ENCODE results near the gene CNPY1. TPM values are rescaled to one million over a fixed set of nuclear protein-coding genes. Genes with fewer than 3 reads are reported as not detected.

Gene CNPY1
- total and polyA plus RNA-seq, 2 donors (not counting 1 experiment from before 2014, with no cell fraction given), result not detected

- H2AFZ ChIP-seq (ENCODE audit: low read length), result no peak overlapping the region
- TF ChIP-seq, protein P1, sequence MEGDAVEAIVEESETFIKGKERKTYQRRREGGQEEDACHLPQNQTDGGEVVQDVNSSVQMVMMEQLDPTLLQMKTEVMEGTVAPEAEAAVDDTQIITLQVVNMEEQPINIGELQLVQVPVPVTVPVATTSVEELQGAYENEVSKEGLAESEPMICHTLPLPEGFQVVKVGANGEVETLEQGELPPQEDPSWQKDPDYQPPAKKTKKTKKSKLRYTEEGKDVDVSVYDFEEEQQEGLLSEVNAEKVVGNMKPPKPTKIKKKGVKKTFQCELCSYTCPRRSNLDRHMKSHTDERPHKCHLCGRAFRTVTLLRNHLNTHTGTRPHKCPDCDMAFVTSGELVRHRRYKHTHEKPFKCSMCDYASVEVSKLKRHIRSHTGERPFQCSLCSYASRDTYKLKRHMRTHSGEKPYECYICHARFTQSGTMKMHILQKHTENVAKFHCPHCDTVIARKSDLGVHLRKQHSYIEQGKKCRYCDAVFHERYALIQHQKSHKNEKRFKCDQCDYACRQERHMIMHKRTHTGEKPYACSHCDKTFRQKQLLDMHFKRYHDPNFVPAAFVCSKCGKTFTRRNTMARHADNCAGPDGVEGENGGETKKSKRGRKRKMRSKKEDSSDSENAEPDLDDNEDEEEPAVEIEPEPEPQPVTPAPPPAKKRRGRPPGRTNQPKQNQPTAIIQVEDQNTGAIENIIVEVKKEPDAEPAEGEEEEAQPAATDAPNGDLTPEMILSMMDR (conservative IDR thresholded peaks at IDR 0.05 in 1 of 2, IDR thresholded peaks at IDR 0.05 in 1 of 2; ENCODE audit: low read depth in 1 of 2, low read length in 2 of 2), result no peak
- no peak for TF ChIP-seq EZH2 (IDR thresholded peaks at IDR 0.05; ENCODE audit: low read length, missing control alignments)
- H3K27me3 ChIP-seq (ENCODE audit: control insufficient read depth, insufficient read depth, low read length), result no peaks in the 10 kb centered on the region
- no peaks in the 10 kb centered on the region for H3K4me1 ChIP-seq (ENCODE audit: control insufficient read depth, extremely low read depth, insufficient read depth, low read length)
- H3K9me3 ChIP-seq (ENCODE audit: control insufficient read depth, insufficient read depth, low read depth, low read length), result no peaks in the 10 kb centered on the region
- H4K20me1 ChIP-seq (ENCODE audit: control insufficient read depth, extremely low read depth, insufficient read depth, low read length), result no peaks in the 10 kb centered on the region
- H3K9ac ChIP-seq (ENCODE audit: insufficient read depth, low read length), result no peak overlapping the region
- no peak for DNase-seq (ENCODE audit: low read depth in 2 of 2)
- H3K36me3 ChIP-seq (ENCODE audit: control insufficient read depth, insufficient read depth, low read length), result no peaks in the 10 kb centered on the region
- H3K4me3 ChIP-seq (replicated peaks in 1 of 4; ENCODE audit: control extremely low read depth in 1 of 4, insufficient read depth in 1 of 4, low read depth in 3 of 4, low read length in 4 of 4), result no peak overlapping the region
- H3K27ac ChIP-seq (ENCODE audit: insufficient read depth, low read length), result no peak overlapping the region
- no peaks in the 10 kb centered on the region for H3K79me2 ChIP-seq (ENCODE audit: control insufficient read depth, insufficient read depth, low read length)
- H3K4me2 ChIP-seq (ENCODE audit: extremely low read depth, insufficient read depth, low read length), result no peak overlapping the region
Measured at GRCh38 chr7:155497149-155497901, 49.0 kb downstream of the CNPY1 start.

DNA sequence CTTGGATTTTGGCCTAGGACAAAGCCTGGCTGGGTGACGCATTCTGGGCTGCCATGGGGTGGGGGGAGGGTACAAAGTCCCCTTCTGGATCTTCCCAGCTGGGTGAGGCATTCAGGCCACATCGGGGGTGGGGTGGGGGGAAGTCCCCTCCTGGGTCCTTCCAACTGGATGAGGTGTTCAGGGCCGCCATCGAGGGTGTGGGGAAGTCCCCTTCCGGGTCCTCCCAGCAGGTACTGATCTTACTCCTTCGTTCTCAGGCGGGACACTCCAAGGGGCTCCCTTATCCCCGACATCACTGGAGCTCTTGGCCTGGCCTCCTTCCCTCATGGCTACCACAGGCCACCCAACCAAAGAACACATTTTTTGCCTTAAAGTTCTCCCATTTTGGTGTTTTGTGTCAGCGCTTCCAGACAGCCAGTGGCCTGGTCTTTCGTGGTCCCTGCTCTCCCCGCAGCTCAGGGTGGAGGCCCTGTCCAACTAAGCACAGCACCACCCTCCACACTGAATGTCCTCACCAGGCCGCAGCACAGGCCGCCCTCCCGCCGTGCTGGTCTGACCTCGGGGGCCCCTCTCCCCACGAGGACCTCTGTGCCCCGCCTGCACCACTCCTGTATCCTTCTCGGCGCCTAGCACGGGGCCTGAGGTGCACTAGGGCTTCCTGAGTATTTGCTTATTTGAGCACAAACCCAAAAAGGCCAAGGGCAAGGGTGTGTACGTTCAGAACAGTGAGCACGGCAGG is 49.9 kb downstream of the CNPY1 start:
- no peak for TF ChIP-seq EZH2 (IDR thresholded peaks at IDR 0.05; ENCODE audit: low read length, missing control alignments)
- TF ChIP-seq, protein P1 (conservative IDR thresholded peaks at IDR 0.05 in 1 of 2, IDR thresholded peaks at IDR 0.05 in 1 of 2; ENCODE audit: low read depth in 1 of 2, low read length in 2 of 2), result no peak
- Histone ChIP-seq H3K9ac (ENCODE audit: insufficient read depth, low read length) (no peak overlapping the region), H3K79me2 (ENCODE audit: control insufficient read depth, insufficient read depth, low read length) (no peaks in the 10 kb centered on the region), H3K4me1 (ENCODE audit: control insufficient read depth, extremely low read depth, insufficient read depth, low read length) (no peaks in the 10 kb centered on the region), H4K20me1 (ENCODE audit: control insufficient read depth, extremely low read depth, insufficient read depth, low read length) (no peaks in the 10 kb centered on the region), H3K27me3 (ENCODE audit: control insufficient read depth, insufficient read depth, low read length) (no peaks in the 10 kb centered on the region), H3K36me3 (ENCODE audit: control insufficient read depth, insufficient read depth, low read length) (no peaks in the 10 kb centered on the region), H3K4me3 (replicated peaks in 1 of 4; ENCODE audit: control extremely low read depth in 1 of 4, insufficient read depth in 1 of 4, low read depth in 3 of 4, low read length in 4 of 4) (no peak overlapping the region), H3K9me3 (ENCODE audit: control insufficient read depth, insufficient read depth, low read depth, low read length) (no peaks in the 10 kb centered on the region), H3K4me2 (ENCODE audit: extremely low read depth, insufficient read depth, low read length) (no peak overlapping the region), H2AFZ (ENCODE audit: low read length) (no peak overlapping the region), H3K27ac (ENCODE audit: insufficient read depth, low read length) (no peak overlapping the region)
- DNase-seq (ENCODE audit: low read depth in 2 of 2), result no peak

GRCh38 chr7:155495440-155496248 is 50.7 kb downstream of the CNPY1 start:
- Histone ChIP-seq H3K9ac (ENCODE audit: insufficient read depth, low read length) (no peak overlapping the region), H3K4me1 (ENCODE audit: control insufficient read depth, extremely low read depth, insufficient read depth, low read length) (no peaks in the 10 kb centered on the region)

More at GRCh38 chr7:155495440-155496248, 50.7 kb downstream of the CNPY1 start:
- H3K9me3 ChIP-seq (ENCODE audit: control insufficient read depth, insufficient read depth, low read depth, low read length), result no peaks in the 10 kb centered on the region
- no peaks in the 10 kb centered on the region for H3K79me2 ChIP-seq (ENCODE audit: control insufficient read depth, insufficient read depth, low read length)
- H3K36me3 ChIP-seq (ENCODE audit: control insufficient read depth, insufficient read depth, low read length), result no peaks in the 10 kb centered on the region
- H3K4me2 ChIP-seq (ENCODE audit: extremely low read depth, insufficient read depth, low read length), result no peak overlapping the region
- H2AFZ ChIP-seq (ENCODE audit: low read length), result no peak overlapping the region
- H3K4me3 ChIP-seq (replicated peaks in 1 of 4; ENCODE audit: control extremely low read depth in 1 of 4, insufficient read depth in 1 of 4, low read depth in 3 of 4, low read length in 4 of 4), result no peak overlapping the region
- DNase-seq (ENCODE audit: low read depth in 2 of 2), result no peak
- TF ChIP-seq, protein P1 (conservative IDR thresholded peaks at IDR 0.05 in 1 of 2, IDR thresholded peaks at IDR 0.05 in 1 of 2; ENCODE audit: low read depth in 1 of 2, low read length in 2 of 2), result no peak
- TF ChIP-seq EZH2 (IDR thresholded peaks at IDR 0.05; ENCODE audit: low read length, missing control alignments), result no peak
- H3K27me3 ChIP-seq (ENCODE audit: control insufficient read depth, insufficient read depth, low read length), result no peaks in the 10 kb centered on the region
- no peaks in the 10 kb centered on the region for H4K20me1 ChIP-seq (ENCODE audit: control insufficient read depth, extremely low read depth, insufficient read depth, low read length)
- no peak overlapping the region for H3K27ac ChIP-seq (ENCODE audit: insufficient read depth, low read length)

Measured in fibroblast of lung (primary cell).